ENCODE results near the gene SUN1. TPM values are rescaled to one million over a fixed set of nuclear protein-coding genes. Genes with fewer than 3 reads are reported as not detected.

The SUN1 gene
- 291 and 366 TPM in 2 replicates for total RNA-seq

GRCh38 chr7:832167-832967 is at the start of gene SUN1:
Gene SUN1, plus strand, starts transcription at chr7:832476. Its CDS starts 49 bp downstream, at chr7:832525.

GRCh38 chr7:876077-876971 is 44.0 kb downstream of the SUN1 start, which contains the start of gene GET4:
Gene GET4, plus strand, starts transcription at chr7:876554. Its CDS starts 92 bp downstream, at chr7:876646.

Other genes starting within 250 kb of the SUN1 start
- gene DNAAF5, start 105.8 kb upstream of the SUN1 start, total RNA-seq: 17.8 and 24.1 TPM in 2 replicates
- gene PRKAR1B, start 105.2 kb upstream of the SUN1 start, total RNA-seq: 20.9 and 23.3 TPM in 2 replicates
- 19.4 and 30.4 TPM in 2 replicates for gene GET4, start 44.1 kb downstream of the SUN1 start, total RNA-seq
- 4.4 and 4.8 TPM in 2 replicates for gene ADAP1, start 122.2 kb downstream of the SUN1 start, total RNA-seq
- 9.8 and 10.1 TPM in 2 replicates for gene COX19, start 143.1 kb downstream of the SUN1 start, total RNA-seq
- not detected in 2 replicates for gene CYP2W1, start 150.7 kb downstream of the SUN1 start, total RNA-seq
- gene GPR146, start 212.1 kb downstream of the SUN1 start, total RNA-seq: 16.4 and 16.7 TPM in 2 replicates

Data from smooth muscle cell of the pulmonary artery (primary cell).